DOHH2 (cell line): ENCODE data around the gene AANAT.

ENCODE experiments used
- H3F3A ChIP-seq: fragments of 200-600 bp; sonication (generic), shearing (Covaris generic); 2 replicates; pipeline ENCODE4 v1.6.0; 2016; ENCODE audit warnings: antibody characterized with exemption, mild to moderate bottlenecking; ENCODE audit not compliant: control insufficient read depth, insufficient read depth
- H3K27ac ChIP-seq: fragments of 200-600 bp; sonication (generic); 2 replicates; pipeline ENCODE4 v1.5.1; 2014; ENCODE audit warnings: low read depth, mild to moderate bottlenecking, low read length, moderate library complexity
- H3K27me3 ChIP-seq: fragments of 200-600 bp; sonication (generic); 2 replicates; pipeline ENCODE4 v1.6.1; 2014; ENCODE audit warnings: mild to moderate bottlenecking, low read length, mixed read lengths; ENCODE audit not compliant: control insufficient read depth
- H3K36me3 ChIP-seq: fragments of 200-600 bp; sonication (generic); 2 replicates; pipeline ENCODE4 v1.6.1; 2014; ENCODE audit warnings: mild to moderate bottlenecking, low read length, moderate library complexity, mixed read lengths; ENCODE audit not compliant: control insufficient read depth
- H3K4me1 ChIP-seq: fragments of 200-600 bp; sonication (generic); 2 replicates; pipeline ENCODE4 v1.6.1; 2014; ENCODE audit warnings: mild to moderate bottlenecking, low read length, mixed read lengths; ENCODE audit not compliant: control insufficient read depth
- H3K4me2 ChIP-seq: fragments of 200-600 bp; sonication (generic); 2 replicates; pipeline ENCODE4 v1.6.0; 2014; ENCODE audit warnings: mild to moderate bottlenecking, low read length, moderate library complexity
- H3K4me3 ChIP-seq: fragments of 200-600 bp; sonication (generic); 2 replicates; pipeline ENCODE4 v1.5.1; 2014; ENCODE audit warnings: mild to moderate bottlenecking, low read length, mixed read lengths
- H3K79me2 ChIP-seq: fragments of 200-600 bp; sonication (generic); 2 replicates; pipeline ENCODE4 v1.6.1; 2014; ENCODE audit warnings: mild to moderate bottlenecking, low read length, mixed read lengths; ENCODE audit not compliant: control insufficient read depth
- H3K9me2 ChIP-seq: fragments of 200-600 bp; sonication (generic); replicated peaks from 2 replicates; pipeline ENCODE4 v1.6.1; 2014; ENCODE audit warnings: mild to moderate bottlenecking, low read length, mixed read lengths; ENCODE audit not compliant: control insufficient read depth
- H3K9me3 ChIP-seq: fragments of 200-600 bp; sonication (generic); 2 replicates; pipeline ENCODE4 v1.6.1; 2014; ENCODE audit warnings: antibody characterized with exemption, low read length, mixed read lengths; ENCODE audit not compliant: control insufficient read depth, insufficient read depth
- H4K20me1 ChIP-seq: fragments of 200-600 bp; sonication (generic); 2 replicates; pipeline ENCODE4 v1.6.0; 2014; ENCODE audit warnings: low read depth, mild to moderate bottlenecking, antibody characterized with exemption, low read length, moderate library complexity; ENCODE audit not compliant: control insufficient read depth, insufficient read depth
- CTCF ChIP-seq: fragments of 200-600 bp; sonication (generic); IDR thresholded peaks from one replicate; pipeline ENCODE4 v1.5.1; 2014; ENCODE audit warnings: antibody characterized with exemption, mild to moderate bottlenecking, low read depth, low read length; ENCODE audit not compliant: poor library complexity, severe bottlenecking
- EZH2phosphoT487 ChIP-seq: fragments of 200-600 bp; sonication (generic); IDR thresholded peaks from 2 replicates; pipeline ENCODE4 v1.6.1; 2017; ENCODE audit warnings: borderline replicate concordance, mild to moderate bottlenecking, antibody characterized with exemption, low read length, moderate library complexity, mixed read lengths

Gene AANAT

GRCh38 chr17:76492123-76492988 is 25.0 kb downstream of the AANAT start:
- TF ChIP-seq EZH2phosphoT487 (no peak), CTCF (no peak)
- no peaks in the 10 kb centered on the region for H3K9me2 ChIP-seq
- peaks cover 59% of the 10 kb centered on the region for H3K4me1 ChIP-seq
- peak overlapping the region; percentile 63 for H3K4me3 ChIP-seq
- no peaks in the 10 kb centered on the region for H4K20me1 ChIP-seq
- H3F3A ChIP-seq = no peaks in the 10 kb centered on the region; the same call in 1 of the 2 replicates
- peaks cover 4% of the 10 kb centered on the region for H3K36me3 ChIP-seq
- peak overlapping the region; percentile 72 for H3K27ac ChIP-seq
- peak overlapping the region; percentile 88 for H3K4me2 ChIP-seq
- no peaks in the 10 kb centered on the region for H3K27me3 ChIP-seq
- H3K79me2 ChIP-seq = peaks cover 32% of the 10 kb centered on the region
- H3K9me3 ChIP-seq = no peaks in the 10 kb centered on the region

- peaks cover 66% of the 10 kb centered on the region for H3K4me1 ChIP-seq
- H3K27ac ChIP-seq = peak overlapping the region; percentile 72
- peak overlapping the region; percentile 63 for H3K4me3 ChIP-seq
These were observed 25.6 kb downstream of the AANAT start for GRCh38 chr17:76492989-76493501.

GRCh38 chr17:76493505-76494167 is 26.2 kb downstream of the AANAT start:
- H3K4me1 ChIP-seq = peaks cover 72% of the 10 kb centered on the region
- H3K36me3 ChIP-seq = peaks cover 17% of the 10 kb centered on the region
- no peaks in the 10 kb centered on the region for H3K9me2 ChIP-seq
- H3K27me3 ChIP-seq = no peaks in the 10 kb centered on the region
- peak overlapping the region; percentile 72 for H3K27ac ChIP-seq
- H3K4me3 ChIP-seq = peak overlapping the region; percentile 63
- no peaks in the 10 kb centered on the region for H3K9me3 ChIP-seq
- TF ChIP-seq CTCF = no peak
- TF ChIP-seq EZH2phosphoT487 = no peak
- no peaks in the 10 kb centered on the region; the same call in 1 of the 2 replicates for H3F3A ChIP-seq
- H3K4me2 ChIP-seq = peak overlapping the region; percentile 88
- no peaks in the 10 kb centered on the region for H4K20me1 ChIP-seq
- H3K79me2 ChIP-seq = peaks cover 45% of the 10 kb centered on the region

More at GRCh38 chr17:76492989-76493501, 25.6 kb downstream of the AANAT start:
- Histone ChIP-seq H3K36me3 (peaks cover 11% of the 10 kb centered on the region), H3K9me2 (no peaks in the 10 kb centered on the region), H3K4me2 (peak overlapping the region; percentile 88), H3K9me3 (no peaks in the 10 kb centered on the region), H3K79me2 (peaks cover 39% of the 10 kb centered on the region), H3K27me3 (no peaks in the 10 kb centered on the region), H3F3A (no peaks in the 10 kb centered on the region; the same call in 1 of the 2 replicates), H4K20me1 (no peaks in the 10 kb centered on the region)
- no peak for TF ChIP-seq CTCF
- TF ChIP-seq EZH2phosphoT487 = no peak
